Measurements from ENCODE around the gene GNAI3. TPM values are rescaled to one million over a fixed set of nuclear protein-coding genes. Genes with fewer than 3 reads are reported as not detected.
A peak's percentile ranks its signal among the peaks of the same experiment; 100 is the strongest.

GNAI3 gene
- polyA plus RNA-seq, 3 donors = 3.0 to 14.2 (median 10.4) TPM

GRCh38 chr1:109630898-109631512 lies 82.6 kb downstream of the GNAI3 start:
- Histone ChIP-seq H4K20me1 (ENCODE audit: insufficient read depth, low read length) (peaks cover 66% of the 10 kb centered on the region), H2AFZ (ENCODE audit: insufficient read depth, low read depth, low read length, poor library complexity, severe bottlenecking) (no peak overlapping the region), H3K4me2 (replicated peaks; ENCODE audit: extremely low read depth, low read length, poor library complexity, severe bottlenecking) (no peak overlapping the region), H3K27ac (ENCODE audit: low read depth in 1 of 2, low read length in 2 of 2) (no peak overlapping the region), H3K79me2 (ENCODE audit: insufficient read depth, low read length) (no peaks in the 10 kb centered on the region), H3K36me3 (replicated peaks in 1 of 2; ENCODE audit: control insufficient read depth in 1 of 2, insufficient read depth in 2 of 2, low read length in 2 of 2) (peaks cover 64 to 67% of the 10 kb centered on the region in 2 donors), H3K27me3 (ENCODE audit: control insufficient read depth in 2 of 2, insufficient read depth in 2 of 2, low read length in 2 of 2) (no peaks in the 10 kb centered on the region), H3K9ac (ENCODE audit: insufficient read depth, low read length, poor library complexity, severe bottlenecking) (no peak overlapping the region), H3K9me3 (replicated peaks in 1 of 2; ENCODE audit: control insufficient read depth in 1 of 2, insufficient read depth in 1 of 2, low read length in 2 of 2) (no peaks in the 10 kb centered on the region), H3K4me3 (replicated peaks in 1 of 3; ENCODE audit: low read depth in 2 of 3, low read length in 3 of 3) (no peak overlapping the region), H3K4me1 (ENCODE audit: control insufficient read depth in 1 of 2, insufficient read depth in 2 of 2, low read length in 2 of 2) (peaks cover 9 to 13% of the 10 kb centered on the region in 2 donors)
- H3K36me3 Mint-ChIP-seq = peaks cover 60 to 66% of the 10 kb centered on the region in 2 donors
- H3K27me3 Mint-ChIP-seq (ENCODE audit: low read depth in 3 of 3) = peaks cover 0 to 6% (median 5%) of the 10 kb centered on the region in 3 donors
- TF ChIP-seq CTCF (IDR thresholded peaks at IDR 0.05) = no peak
- 95% methylated on average over 14 of the region's 14 CpGs for WGBS (ENCODE audit: insufficient coverage)
- no peak for DNase-seq
- peaks cover 14% of the 10 kb centered on the region for H3K4me1 Mint-ChIP-seq
- H3K9me3 Mint-ChIP-seq = peaks cover 0 to 2% (median 0%) of the 10 kb centered on the region in 7 donors
- H3K4me3 Mint-ChIP-seq = no peak overlapping the region
- no peak overlapping the region for H3K27ac Mint-ChIP-seq
- intact Hi-C loops (cut with micrococcal nuclease) = no loop called here

GRCh38 chr1:109631513-109632505 lies 83.4 kb downstream of the GNAI3 start:
- H3K9ac ChIP-seq (ENCODE audit: insufficient read depth, low read length, poor library complexity, severe bottlenecking) = no peak overlapping the region
- 95% methylated on average over 13 of the region's 16 CpGs for WGBS (ENCODE audit: insufficient coverage)
- TF ChIP-seq CTCF (IDR thresholded peaks at IDR 0.05) = no peak
- Mint-ChIP-seq H3K36me3 (peaks cover 53 to 58% of the 10 kb centered on the region in 2 donors), H3K27ac (peak overlapping the region in 2 of 7 donors; percentile 50 to 58), H3K4me1 (peaks cover 21% of the 10 kb centered on the region), H3K27me3 (ENCODE audit: low read depth in 3 of 3) (peaks cover 0 to 6% (median 5%) of the 10 kb centered on the region in 3 donors), H3K4me3 (no peak overlapping the region), H3K9me3 (peaks cover 0 to 2% (median 0%) of the 10 kb centered on the region in 7 donors)
- H3K27ac ChIP-seq (ENCODE audit: low read depth in 1 of 2, low read length in 2 of 2) = no peak overlapping the region
- no peaks in the 10 kb centered on the region for H3K27me3 ChIP-seq (ENCODE audit: control insufficient read depth in 2 of 2, insufficient read depth in 2 of 2, low read length in 2 of 2)
- peaks cover 56 to 59% of the 10 kb centered on the region in 2 donors for H3K36me3 ChIP-seq (replicated peaks in 1 of 2; ENCODE audit: control insufficient read depth in 1 of 2, insufficient read depth in 2 of 2, low read length in 2 of 2)
- H3K9me3 ChIP-seq (replicated peaks in 1 of 2; ENCODE audit: control insufficient read depth in 1 of 2, insufficient read depth in 1 of 2, low read length in 2 of 2) = no peaks in the 10 kb centered on the region
- H3K4me2 ChIP-seq (replicated peaks; ENCODE audit: extremely low read depth, low read length, poor library complexity, severe bottlenecking) = no peak overlapping the region
- no peak overlapping the region for H3K4me3 ChIP-seq (replicated peaks in 1 of 3; ENCODE audit: low read depth in 2 of 3, low read length in 3 of 3)
- no peak overlapping the region for H2AFZ ChIP-seq (ENCODE audit: insufficient read depth, low read depth, low read length, poor library complexity, severe bottlenecking)
- peaks cover 58% of the 10 kb centered on the region for H4K20me1 ChIP-seq (ENCODE audit: insufficient read depth, low read length)
- intact Hi-C loops (cut with micrococcal nuclease) = no loop called here
- DNase-seq = peak in 1 of 3 donors; percentile 2
- H3K4me1 ChIP-seq (ENCODE audit: control insufficient read depth in 1 of 2, insufficient read depth in 2 of 2, low read length in 2 of 2) = peaks cover 16 to 20% of the 10 kb centered on the region in 2 donors
- no peaks in the 10 kb centered on the region for H3K79me2 ChIP-seq (ENCODE audit: insufficient read depth, low read length)
